Ishikawa (cell line): Measurements from ENCODE around the gene CCDC57.

ENCODE experiments used
- CEBPB ChIP-seq: IDR thresholded peaks from 2 replicates; pipeline ENCODE4 v1.6.1; 2012
- CREB1 ChIP-seq: IDR thresholded peaks from 2 replicates; pipeline ENCODE4 v1.6.1; 2012; ENCODE audit warnings: low read depth
- EGR1 ChIP-seq: IDR thresholded peaks from 2 replicates; pipeline ENCODE4 v1.6.1; 2012
- EP300 ChIP-seq: IDR thresholded peaks from 2 replicates; pipeline ENCODE4 v1.6.1; 2012; ENCODE audit warnings: borderline replicate concordance
- FOXM1 ChIP-seq: IDR thresholded peaks from 2 replicates; pipeline ENCODE4 v1.6.1; 2012; ENCODE audit warnings: low read depth, borderline replicate concordance
- NFIC ChIP-seq: IDR thresholded peaks from 2 replicates; pipeline ENCODE4 v1.6.1; 2012
- RAD21 ChIP-seq: IDR thresholded peaks from 2 replicates; pipeline ENCODE4 v1.6.1; 2012; ENCODE audit warnings: low read depth
- TAF1 ChIP-seq: IDR thresholded peaks from 2 replicates; pipeline ENCODE4 v1.6.1; 2012; ENCODE audit warnings: low read depth, mild to moderate bottlenecking
- TCF12 ChIP-seq: IDR thresholded peaks from 2 replicates; pipeline ENCODE4 v1.6.1; 2012; ENCODE audit warnings: low read depth
- TEAD4 ChIP-seq: IDR thresholded peaks from 2 replicates; pipeline ENCODE4 v1.6.1; 2012
- YY1 ChIP-seq: IDR thresholded peaks from 2 replicates; pipeline ENCODE4 v1.6.1; 2012; ENCODE audit warnings: low read depth
- ZBTB7A ChIP-seq: IDR thresholded peaks from 2 replicates; pipeline ENCODE4 v1.6.1; 2012; ENCODE audit warnings: low read depth
- TF ChIP-seq, protein P1 (sequence below): IDR thresholded peaks from 2 replicates; pipeline ENCODE4 v1.6.1; 2012
- TF ChIP-seq, protein P2 (sequence below): IDR thresholded peaks from 2 replicates; pipeline ENCODE4 v1.6.1; 2012; ENCODE audit warnings: low read depth, mild to moderate bottlenecking
- TF ChIP-seq, protein P3 (sequence below): IDR thresholded peaks from 2 replicates; pipeline ENCODE4 v1.6.1; 2012

The CCDC57 gene, protein sequence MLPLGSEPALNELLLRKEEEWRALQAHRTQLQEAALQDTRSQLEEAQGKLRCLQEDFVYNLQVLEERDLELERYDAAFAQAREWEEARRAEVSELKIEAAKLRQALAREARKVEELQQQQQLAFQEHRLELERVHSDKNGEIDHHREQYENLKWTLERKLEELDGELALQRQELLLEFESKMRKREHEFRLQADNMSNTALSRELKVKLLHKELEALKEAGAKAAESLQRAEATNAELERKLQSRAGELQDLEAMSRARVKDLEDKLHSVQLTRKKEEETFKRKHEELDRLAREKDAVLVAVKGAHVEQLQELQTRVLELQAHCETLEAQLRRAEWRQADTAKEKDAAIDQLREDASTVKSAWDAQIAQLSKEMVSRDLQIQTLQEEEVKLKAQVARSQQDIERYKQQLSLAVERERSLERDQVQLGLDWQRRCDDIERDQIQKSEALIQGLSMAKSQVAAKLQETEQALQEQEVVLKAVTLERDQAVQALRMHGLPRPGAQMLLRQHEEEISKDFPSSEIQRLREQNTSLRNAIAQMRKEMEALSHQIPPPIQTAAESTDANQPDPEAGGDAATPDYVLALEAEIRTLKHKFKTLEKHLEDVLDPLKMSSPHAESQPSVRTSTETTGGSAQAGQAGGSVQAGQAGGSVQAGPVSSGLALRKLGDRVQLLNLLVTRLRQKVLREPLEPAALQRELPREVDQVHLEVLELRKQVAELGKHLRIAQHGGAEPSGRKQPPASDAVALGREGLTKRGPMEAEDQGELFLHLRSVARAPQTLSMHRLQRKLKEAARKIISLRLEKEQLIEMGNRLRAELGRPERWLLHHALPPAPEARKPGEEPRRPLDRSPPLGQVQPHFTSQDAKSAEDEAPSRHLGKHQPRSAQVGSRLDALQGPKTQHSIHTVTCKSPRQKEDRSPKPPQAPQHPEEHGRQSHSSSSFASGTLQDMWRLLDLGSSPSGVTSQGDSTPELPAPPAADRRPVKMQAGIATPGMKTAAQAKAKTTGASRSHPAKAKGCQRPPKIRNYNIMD

GRCh38 chr17:82212331-82213250 lies at the start of gene CCDC57:
Gene CCDC57 (minus strand): TSS chr17:82212842. CDS start chr17:82201944, 10,898 bp downstream.
- TF ChIP-seq RAD21 = no peak
- TF ChIP-seq TEAD4 = peak; percentile 59
- no peak for TF ChIP-seq CEBPB
- peak; percentile 88; the same call in 1 of the 2 replicates for TF ChIP-seq TAF1
- TF ChIP-seq, protein P1, sequence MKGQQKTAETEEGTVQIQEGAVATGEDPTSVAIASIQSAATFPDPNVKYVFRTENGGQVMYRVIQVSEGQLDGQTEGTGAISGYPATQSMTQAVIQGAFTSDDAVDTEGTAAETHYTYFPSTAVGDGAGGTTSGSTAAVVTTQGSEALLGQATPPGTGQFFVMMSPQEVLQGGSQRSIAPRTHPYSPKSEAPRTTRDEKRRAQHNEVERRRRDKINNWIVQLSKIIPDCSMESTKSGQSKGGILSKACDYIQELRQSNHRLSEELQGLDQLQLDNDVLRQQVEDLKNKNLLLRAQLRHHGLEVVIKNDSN = peak; percentile 55
- no peak for TF ChIP-seq FOXM1
- peak; percentile 99 for TF ChIP-seq EGR1
- peak; percentile 44; the same call in 1 of the 2 replicates for TF ChIP-seq EP300
- TF ChIP-seq, protein P2, sequence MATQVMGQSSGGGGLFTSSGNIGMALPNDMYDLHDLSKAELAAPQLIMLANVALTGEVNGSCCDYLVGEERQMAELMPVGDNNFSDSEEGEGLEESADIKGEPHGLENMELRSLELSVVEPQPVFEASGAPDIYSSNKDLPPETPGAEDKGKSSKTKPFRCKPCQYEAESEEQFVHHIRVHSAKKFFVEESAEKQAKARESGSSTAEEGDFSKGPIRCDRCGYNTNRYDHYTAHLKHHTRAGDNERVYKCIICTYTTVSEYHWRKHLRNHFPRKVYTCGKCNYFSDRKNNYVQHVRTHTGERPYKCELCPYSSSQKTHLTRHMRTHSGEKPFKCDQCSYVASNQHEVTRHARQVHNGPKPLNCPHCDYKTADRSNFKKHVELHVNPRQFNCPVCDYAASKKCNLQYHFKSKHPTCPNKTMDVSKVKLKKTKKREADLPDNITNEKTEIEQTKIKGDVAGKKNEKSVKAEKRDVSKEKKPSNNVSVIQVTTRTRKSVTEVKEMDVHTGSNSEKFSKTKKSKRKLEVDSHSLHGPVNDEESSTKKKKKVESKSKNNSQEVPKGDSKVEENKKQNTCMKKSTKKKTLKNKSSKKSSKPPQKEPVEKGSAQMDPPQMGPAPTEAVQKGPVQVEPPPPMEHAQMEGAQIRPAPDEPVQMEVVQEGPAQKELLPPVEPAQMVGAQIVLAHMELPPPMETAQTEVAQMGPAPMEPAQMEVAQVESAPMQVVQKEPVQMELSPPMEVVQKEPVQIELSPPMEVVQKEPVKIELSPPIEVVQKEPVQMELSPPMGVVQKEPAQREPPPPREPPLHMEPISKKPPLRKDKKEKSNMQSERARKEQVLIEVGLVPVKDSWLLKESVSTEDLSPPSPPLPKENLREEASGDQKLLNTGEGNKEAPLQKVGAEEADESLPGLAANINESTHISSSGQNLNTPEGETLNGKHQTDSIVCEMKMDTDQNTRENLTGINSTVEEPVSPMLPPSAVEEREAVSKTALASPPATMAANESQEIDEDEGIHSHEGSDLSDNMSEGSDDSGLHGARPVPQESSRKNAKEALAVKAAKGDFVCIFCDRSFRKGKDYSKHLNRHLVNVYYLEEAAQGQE = no peak
- TF ChIP-seq TCF12 = peak; percentile 53; the same call in 1 of the 2 replicates
- peak; percentile 90 for TF ChIP-seq ZBTB7A
- peak; percentile 36; the same call in 1 of the 2 replicates for TF ChIP-seq NFIC
- TF ChIP-seq YY1 = no peak
- TF ChIP-seq CREB1 = no peak
- TF ChIP-seq, protein P3, sequence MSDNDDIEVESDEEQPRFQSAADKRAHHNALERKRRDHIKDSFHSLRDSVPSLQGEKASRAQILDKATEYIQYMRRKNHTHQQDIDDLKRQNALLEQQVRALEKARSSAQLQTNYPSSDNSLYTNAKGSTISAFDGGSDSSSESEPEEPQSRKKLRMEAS = peak; percentile 25; the same call in 1 of the 2 replicates

GRCh38 chr17:82262344-82262743 lies 49.7 kb upstream of the CCDC57 start:
- no peak for TF ChIP-seq TCF12
- TF ChIP-seq EP300 = no peak
- TF ChIP-seq, protein P2 = no peak
- TF ChIP-seq TAF1 = no peak
- TF ChIP-seq EGR1 = no peak
- TF ChIP-seq, protein P1 = no peak

DNA sequence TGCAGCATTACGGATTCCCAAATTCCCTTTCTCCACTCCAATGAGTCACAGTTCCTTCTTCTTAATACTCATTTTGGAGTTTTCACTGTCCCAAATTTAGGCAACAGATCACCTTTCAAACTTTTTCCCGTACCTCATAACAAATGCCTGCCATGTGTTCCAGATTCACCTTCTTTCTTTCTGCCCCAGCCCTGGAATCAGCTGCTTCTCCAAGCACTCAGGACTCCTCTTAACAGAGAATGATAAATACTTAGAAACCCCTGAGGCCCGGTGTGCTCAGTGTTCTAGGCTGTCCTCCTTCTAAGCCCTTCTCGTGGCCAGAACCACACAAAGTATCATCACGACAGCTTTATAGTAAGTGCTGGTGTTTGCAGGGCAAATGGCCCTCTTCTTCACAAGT lies 45.9 kb upstream of the CCDC57 start:
- TF ChIP-seq, protein P2 = no peak
- TF ChIP-seq, protein P3 = no peak
- TF ChIP-seq RAD21 = no peak
- no peak for TF ChIP-seq NFIC
- TF ChIP-seq ZBTB7A = no peak
- no peak for TF ChIP-seq CREB1
